ENCODE data around the gene SULT1C3. TPM values are rescaled to one million over a fixed set of nuclear protein-coding genes. Genes with fewer than 3 reads are reported as not detected.
A peak's percentile ranks its signal among the peaks of the same experiment; 100 is the strongest.

The SULT1C3 gene
- total and polyA plus RNA-seq, 2 of the 4 experiments (the other 2 are of a cell fraction): not detected

DNA sequence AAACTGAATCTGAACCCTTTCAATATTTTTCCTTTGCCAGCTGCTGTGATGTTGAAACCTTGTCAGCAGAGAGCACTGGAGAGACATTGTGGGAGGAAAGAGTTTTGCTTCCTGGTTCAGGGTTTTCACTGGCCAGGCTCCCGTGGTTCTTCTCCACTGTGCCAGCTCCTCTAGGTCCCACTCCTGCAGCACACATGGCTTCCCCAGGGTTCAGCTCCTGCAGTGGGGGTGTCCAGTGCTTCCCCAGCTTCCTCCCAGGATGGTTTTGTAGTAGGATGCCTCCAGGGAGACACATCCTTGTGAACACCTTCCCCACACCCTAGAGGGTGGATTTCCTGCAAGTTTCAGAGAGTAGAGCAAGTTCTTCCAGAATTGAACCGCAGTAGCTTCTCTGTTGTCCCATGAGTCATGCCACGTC lies 24.0 kb upstream of the SULT1C3 start:
- H3K9me1 ChIP-seq (ENCODE audit: insufficient read depth, low read length): no peaks in the 10 kb centered on the region
- H2AFZ ChIP-seq (replicated peaks; ENCODE audit: low read length, poor library complexity): peak overlapping the region; percentile 86

More for the DNA sequence above, 24.0 kb upstream of the SULT1C3 start:
- no CpG with 5 or more reads among the region's 3 CpGs for WGBS, 2 experiments (ENCODE audit: extremely low coverage in 2 of 2, insufficient read length in 1 of 2)
- no peaks in the 10 kb centered on the region for H3K4me1 ChIP-seq (ENCODE audit: control insufficient read depth, insufficient read depth, low read length)
- in situ Hi-C loops (cut with MboI; ENCODE audit: low sequenced_read_pairs) (no loop called here), intact Hi-C loops (cut with micrococcal nuclease) (loop anchor here (2.0 to 5.0 kb wide), 3 partner anchors 136 to 369 kb away; partner anchors contain the start of gene GCC2), dilution Hi-C loops (cut with HindIII; ENCODE audit: low sequenced_read_pairs, unreplicated experiment) (no loop called here)
- CTCF ChIA-PET: interaction anchor here (0.6 to 1.4 kb wide), 3 partner anchors 15 to 368 kb away, joined by 3 to 4 read pairs (median 4); no protein-coding TSS in a partner anchor
- no peak overlapping the region for H3K18ac ChIP-seq (ENCODE audit: low read depth, low read length)
- no peak overlapping the region for H2BK5ac ChIP-seq (ENCODE audit: low read depth, low read length, poor library complexity, severe bottlenecking)
- H3K9ac ChIP-seq (ENCODE audit: low read depth, low read length): no peak overlapping the region
- BruUV-seq (replicated peaks): no TSS peak
- H2BK120ac ChIP-seq (ENCODE audit: low read depth, low read length): 0 out of 2 replicates have a peak overlapping the region, but pooled peaks have one; percentile 32
- TF ChIP-seq CHD1 (IDR thresholded peaks at IDR 0.05; ENCODE audit: low read depth, low read length) (no peak), RAD21 (IDR thresholded peaks at IDR 0.05; ENCODE audit: low read length) (peak; percentile 68), MAFK (IDR thresholded peaks at IDR 0.05; ENCODE audit: low read depth, low read length) (no peak), NFE2L2 (IDR thresholded peaks at IDR 0.05; ENCODE audit: low read depth, low read length) (no peak), MAZ (IDR thresholded peaks at IDR 0.05; ENCODE audit: borderline replicate concordance, low read depth, low read length) (no peak), BHLHE40 (IDR thresholded peaks at IDR 0.05; ENCODE audit: low read depth, low read length) (no peak), FOS (IDR thresholded peaks at IDR 0.05; ENCODE audit: low read depth, low read length) (no peak), RCOR1 (IDR thresholded peaks at IDR 0.05; ENCODE audit: insufficient replicate concordance, low read length) (no peak), POLR2A (IDR thresholded peaks at IDR 0.05; ENCODE audit: low read depth, low read length) (no peak), MXI1 (IDR thresholded peaks at IDR 0.05; ENCODE audit: borderline replicate concordance, low read depth, low read length) (no peak), RFX5 (IDR thresholded peaks at IDR 0.05; ENCODE audit: low read depth, low read length) (no peak), SMC3 (IDR thresholded peaks at IDR 0.05; ENCODE audit: low read depth, low read length) (peak; percentile 63), CEBPB (IDR thresholded peaks at IDR 0.05; ENCODE audit: low read depth, low read length) (no peak)
- TF ChIP-seq, protein P1, sequence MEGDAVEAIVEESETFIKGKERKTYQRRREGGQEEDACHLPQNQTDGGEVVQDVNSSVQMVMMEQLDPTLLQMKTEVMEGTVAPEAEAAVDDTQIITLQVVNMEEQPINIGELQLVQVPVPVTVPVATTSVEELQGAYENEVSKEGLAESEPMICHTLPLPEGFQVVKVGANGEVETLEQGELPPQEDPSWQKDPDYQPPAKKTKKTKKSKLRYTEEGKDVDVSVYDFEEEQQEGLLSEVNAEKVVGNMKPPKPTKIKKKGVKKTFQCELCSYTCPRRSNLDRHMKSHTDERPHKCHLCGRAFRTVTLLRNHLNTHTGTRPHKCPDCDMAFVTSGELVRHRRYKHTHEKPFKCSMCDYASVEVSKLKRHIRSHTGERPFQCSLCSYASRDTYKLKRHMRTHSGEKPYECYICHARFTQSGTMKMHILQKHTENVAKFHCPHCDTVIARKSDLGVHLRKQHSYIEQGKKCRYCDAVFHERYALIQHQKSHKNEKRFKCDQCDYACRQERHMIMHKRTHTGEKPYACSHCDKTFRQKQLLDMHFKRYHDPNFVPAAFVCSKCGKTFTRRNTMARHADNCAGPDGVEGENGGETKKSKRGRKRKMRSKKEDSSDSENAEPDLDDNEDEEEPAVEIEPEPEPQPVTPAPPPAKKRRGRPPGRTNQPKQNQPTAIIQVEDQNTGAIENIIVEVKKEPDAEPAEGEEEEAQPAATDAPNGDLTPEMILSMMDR (conservative IDR thresholded peaks at IDR 0.05; ENCODE audit: low read depth, low read length): peak; percentile 58
- TF ChIP-seq, protein P2, sequence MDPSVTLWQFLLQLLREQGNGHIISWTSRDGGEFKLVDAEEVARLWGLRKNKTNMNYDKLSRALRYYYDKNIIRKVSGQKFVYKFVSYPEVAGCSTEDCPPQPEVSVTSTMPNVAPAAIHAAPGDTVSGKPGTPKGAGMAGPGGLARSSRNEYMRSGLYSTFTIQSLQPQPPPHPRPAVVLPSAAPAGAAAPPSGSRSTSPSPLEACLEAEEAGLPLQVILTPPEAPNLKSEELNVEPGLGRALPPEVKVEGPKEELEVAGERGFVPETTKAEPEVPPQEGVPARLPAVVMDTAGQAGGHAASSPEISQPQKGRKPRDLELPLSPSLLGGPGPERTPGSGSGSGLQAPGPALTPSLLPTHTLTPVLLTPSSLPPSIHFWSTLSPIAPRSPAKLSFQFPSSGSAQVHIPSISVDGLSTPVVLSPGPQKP (IDR thresholded peaks at IDR 0.05; ENCODE audit: borderline replicate concordance, low read depth, low read length): no peak
- H3K36me3 ChIP-seq (ENCODE audit: control insufficient read depth, insufficient read depth, low read length): no peaks in the 10 kb centered on the region
- H3K79me1 ChIP-seq (ENCODE audit: low read depth in 1 of 2, low read length in 2 of 2): no peaks in the 10 kb centered on the region
- no peak overlapping the region for H3K27ac ChIP-seq (ENCODE audit: insufficient read depth, low read length)
- no peak overlapping the region for H3K4ac ChIP-seq (ENCODE audit: low read depth, low read length)
- no peak overlapping the region; the same call in 1 of the 2 replicates for H4K91ac ChIP-seq (ENCODE audit: insufficient read depth, low read depth, low read length)
- H4K8ac ChIP-seq (ENCODE audit: low read depth in 2 of 2, low read length in 2 of 2): peak overlapping the region; percentile 51; a peak in 1 of 4 replicates
- H2AK5ac ChIP-seq (ENCODE audit: low read depth, low read length): no peak overlapping the region
- H3K23ac ChIP-seq (ENCODE audit: low read depth, low read length): no peak overlapping the region
- H4K5ac ChIP-seq (ENCODE audit: low read depth, low read length): no peak overlapping the region
- H2BK15ac ChIP-seq (ENCODE audit: low read depth, low read length): peak overlapping the region; percentile 39; the same call in 1 of the 3 replicates
- 0 out of 2 replicates have a peak overlapping the region, but pooled peaks have one; percentile 44 for H3K4me2 ChIP-seq (ENCODE audit: low read depth, low read length)
- POLR2A ChIA-PET (ENCODE audit: unreplicated experiment): no interaction called here
- no peaks in the 10 kb centered on the region for H4K20me1 ChIP-seq (ENCODE audit: insufficient read depth, low read length)
- H3K9me3 ChIP-seq (ENCODE audit: control insufficient read depth, insufficient read depth, low read length): no peaks in the 10 kb centered on the region
- H3K56ac ChIP-seq (ENCODE audit: extremely low read depth, insufficient read depth, low read length): no peak overlapping the region
- H2AK9ac ChIP-seq (replicated peaks; ENCODE audit: low read depth, low read length, poor library complexity): peak overlapping the region; percentile 78
- no peak overlapping the region for H3K14ac ChIP-seq (replicated peaks; ENCODE audit: low read depth, low read length)
- no peak overlapping the region for H3K4me3 ChIP-seq (ENCODE audit: insufficient read depth, low read depth, low read length)
- DNase-seq: peak; percentile 51
- no peak overlapping the region for H2BK20ac ChIP-seq (ENCODE audit: low read depth, low read length)
- peak; percentile 71 for ATAC-seq (ENCODE audit: low read depth)
- H3K27me3 ChIP-seq (ENCODE audit: control insufficient read depth, insufficient read depth, low read length): no peaks in the 10 kb centered on the region

Data from IMR-90 (cell line).